GM12801 (cell line): ENCODE measurements around the gene CELF3.

Experiments used
- TF ChIP-seq, protein P1 (sequence below): IDR thresholded peaks from one replicate; pipeline ENCODE4 v1.5.1; 2011; ENCODE audit warnings: control low read depth; ENCODE audit not compliant: insufficient read length; ENCODE audit errors: extremely low read depth

The CELF3 gene

DNA sequence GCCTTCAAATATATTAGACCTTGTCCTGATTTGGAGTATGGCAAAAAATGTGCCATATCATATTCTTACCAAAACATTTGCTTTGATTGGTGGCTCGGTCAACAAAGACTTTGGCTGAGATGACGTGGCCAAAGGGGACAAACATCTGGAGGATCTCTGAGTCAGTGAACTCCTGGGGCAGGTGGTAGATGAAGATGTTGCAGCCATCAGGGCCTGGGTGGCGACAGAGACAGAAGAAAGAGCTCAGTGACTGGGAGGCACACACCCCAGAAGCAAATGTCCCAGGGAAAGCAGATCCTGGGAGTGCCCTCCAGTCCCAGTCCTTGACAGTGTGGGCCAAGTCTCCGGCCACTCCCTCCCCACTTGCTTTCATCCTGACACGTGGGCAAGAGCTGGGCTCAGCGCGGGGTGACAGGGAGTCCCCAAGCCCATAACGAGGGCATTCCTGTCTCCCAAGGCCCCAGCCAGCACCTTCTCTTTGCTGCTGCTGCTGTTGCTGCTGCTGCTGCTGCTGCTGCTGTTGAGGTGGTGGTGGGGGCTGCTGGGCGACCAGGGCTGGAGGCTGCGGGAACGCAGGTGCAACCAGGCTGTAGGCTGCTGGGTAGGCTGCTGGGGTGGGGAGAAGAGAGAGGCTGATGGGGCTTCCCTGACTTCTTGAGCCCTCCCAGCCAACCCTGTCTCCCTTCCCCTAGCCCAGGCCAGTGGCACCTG lies 10.7 kb downstream of the CELF3 start:
- TF ChIP-seq, protein P1, sequence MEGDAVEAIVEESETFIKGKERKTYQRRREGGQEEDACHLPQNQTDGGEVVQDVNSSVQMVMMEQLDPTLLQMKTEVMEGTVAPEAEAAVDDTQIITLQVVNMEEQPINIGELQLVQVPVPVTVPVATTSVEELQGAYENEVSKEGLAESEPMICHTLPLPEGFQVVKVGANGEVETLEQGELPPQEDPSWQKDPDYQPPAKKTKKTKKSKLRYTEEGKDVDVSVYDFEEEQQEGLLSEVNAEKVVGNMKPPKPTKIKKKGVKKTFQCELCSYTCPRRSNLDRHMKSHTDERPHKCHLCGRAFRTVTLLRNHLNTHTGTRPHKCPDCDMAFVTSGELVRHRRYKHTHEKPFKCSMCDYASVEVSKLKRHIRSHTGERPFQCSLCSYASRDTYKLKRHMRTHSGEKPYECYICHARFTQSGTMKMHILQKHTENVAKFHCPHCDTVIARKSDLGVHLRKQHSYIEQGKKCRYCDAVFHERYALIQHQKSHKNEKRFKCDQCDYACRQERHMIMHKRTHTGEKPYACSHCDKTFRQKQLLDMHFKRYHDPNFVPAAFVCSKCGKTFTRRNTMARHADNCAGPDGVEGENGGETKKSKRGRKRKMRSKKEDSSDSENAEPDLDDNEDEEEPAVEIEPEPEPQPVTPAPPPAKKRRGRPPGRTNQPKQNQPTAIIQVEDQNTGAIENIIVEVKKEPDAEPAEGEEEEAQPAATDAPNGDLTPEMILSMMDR: no peak

GRCh38 chr1:151705146-151705545 lies 11.5 kb downstream of the CELF3 start:
- TF ChIP-seq, protein P1: no peak

GRCh38 chr1:151704246-151704645 lies 12.4 kb downstream of the CELF3 start:
- TF ChIP-seq, protein P1: no peak

DNA sequence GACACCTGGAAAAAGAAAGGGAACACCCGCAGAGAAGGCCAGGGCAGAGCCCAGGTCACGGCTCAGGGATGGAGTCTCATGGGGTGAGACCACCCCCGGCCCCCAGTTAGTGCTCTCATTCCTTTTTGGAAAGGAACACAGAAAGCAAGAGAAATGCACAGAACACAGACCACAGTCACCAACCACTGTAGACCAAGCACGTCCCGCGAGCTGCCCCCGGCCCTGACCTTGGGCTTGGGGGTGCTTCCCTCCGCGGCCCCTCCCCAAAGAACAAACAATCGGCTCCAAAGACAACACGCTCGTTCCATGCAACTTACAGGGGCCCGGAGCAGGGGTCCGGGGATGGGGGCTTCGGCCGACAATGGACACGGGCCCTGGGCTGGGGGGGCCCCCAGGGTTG lies 12.8 kb downstream of the CELF3 start:
- TF ChIP-seq, protein P1: no peak

GRCh38 chr1:151702936-151703335 lies 13.7 kb downstream of the CELF3 start:
- TF ChIP-seq, protein P1: no peak

DNA sequence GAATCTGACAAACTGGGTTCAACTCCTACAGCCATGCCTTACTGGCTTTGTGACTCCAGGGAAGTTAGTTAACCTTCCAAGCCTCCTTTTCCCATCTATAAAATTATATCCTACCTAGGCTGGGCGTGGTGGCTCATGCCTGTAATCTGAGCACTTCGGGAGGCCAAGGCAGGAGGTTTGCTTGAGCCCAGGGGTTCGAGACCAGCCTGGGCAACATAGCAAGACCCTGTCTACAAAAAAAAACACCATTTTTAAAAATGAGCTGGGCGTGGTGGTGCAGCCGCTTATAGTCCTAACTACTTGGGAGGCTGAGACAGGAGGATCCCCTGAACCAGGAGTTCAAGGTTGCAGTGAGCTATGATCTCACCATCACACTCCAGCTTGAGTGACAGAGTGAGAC lies 15.1 kb downstream of the CELF3 start:
- TF ChIP-seq, protein P1: no peak

GRCh38 chr1:151693057-151693651 lies 23.4 kb downstream of the CELF3 start:
- TF ChIP-seq, protein P1: no peak
